ENCODE measurements around the gene ABCB10.
"Not testable (repeated sequence)": the region's sequence is repeated elsewhere in the genome, so short reads cannot be mapped to it uniquely, and the experiment has no call there.

Gene ABCB10

DNA sequence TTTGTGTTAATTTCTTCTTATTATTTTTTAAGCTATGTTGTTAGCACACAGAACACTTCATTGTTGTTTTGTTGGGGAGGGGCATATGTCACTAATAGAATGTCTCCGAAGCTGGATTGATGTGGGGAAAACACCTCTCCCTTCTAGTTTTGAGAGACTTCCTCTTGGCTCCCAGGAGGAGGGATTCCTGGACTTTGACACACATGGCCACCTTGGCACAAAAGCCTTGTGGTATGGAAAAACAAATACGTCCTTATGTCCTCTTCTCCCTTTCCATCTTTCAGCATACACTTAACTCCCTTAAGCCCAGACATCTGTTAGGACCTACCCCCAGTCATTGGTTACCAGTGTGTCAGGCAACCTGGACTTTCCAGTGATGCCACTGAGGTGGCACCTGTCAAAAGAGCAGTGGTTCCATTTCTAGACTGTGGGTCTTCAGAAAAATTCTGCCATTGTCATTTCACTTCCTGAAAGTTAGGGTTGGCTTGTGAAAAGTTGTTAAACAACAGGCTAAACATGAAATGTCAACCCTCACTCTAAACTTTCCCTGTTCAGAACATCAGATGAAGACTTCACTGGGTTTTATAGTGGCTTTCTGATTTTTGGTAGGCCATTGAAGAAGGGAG, 12.5 kb upstream of the ABCB10 start:
- no peak for DNase-seq

DNA sequence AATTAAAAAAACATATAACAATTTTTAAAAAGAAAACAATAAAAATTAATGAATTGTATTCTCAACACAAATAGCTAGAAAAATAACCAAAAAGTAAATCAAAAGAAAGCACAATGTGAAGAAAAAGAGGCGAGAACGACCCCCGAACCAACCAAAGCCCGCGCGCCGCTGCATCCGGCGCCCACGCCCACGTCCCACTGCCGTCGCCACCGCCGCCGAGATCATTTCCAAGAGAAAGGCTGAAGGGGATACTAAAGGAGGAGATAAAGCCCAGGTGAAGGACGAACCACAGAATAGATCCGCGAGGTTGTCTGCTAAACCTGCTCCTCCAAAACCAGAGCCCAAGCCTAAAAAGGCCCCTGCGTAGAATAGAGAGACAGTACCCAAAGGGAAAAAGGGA, 11.8 kb upstream of the ABCB10 start:
- DNase-seq, result no peak

DNA sequence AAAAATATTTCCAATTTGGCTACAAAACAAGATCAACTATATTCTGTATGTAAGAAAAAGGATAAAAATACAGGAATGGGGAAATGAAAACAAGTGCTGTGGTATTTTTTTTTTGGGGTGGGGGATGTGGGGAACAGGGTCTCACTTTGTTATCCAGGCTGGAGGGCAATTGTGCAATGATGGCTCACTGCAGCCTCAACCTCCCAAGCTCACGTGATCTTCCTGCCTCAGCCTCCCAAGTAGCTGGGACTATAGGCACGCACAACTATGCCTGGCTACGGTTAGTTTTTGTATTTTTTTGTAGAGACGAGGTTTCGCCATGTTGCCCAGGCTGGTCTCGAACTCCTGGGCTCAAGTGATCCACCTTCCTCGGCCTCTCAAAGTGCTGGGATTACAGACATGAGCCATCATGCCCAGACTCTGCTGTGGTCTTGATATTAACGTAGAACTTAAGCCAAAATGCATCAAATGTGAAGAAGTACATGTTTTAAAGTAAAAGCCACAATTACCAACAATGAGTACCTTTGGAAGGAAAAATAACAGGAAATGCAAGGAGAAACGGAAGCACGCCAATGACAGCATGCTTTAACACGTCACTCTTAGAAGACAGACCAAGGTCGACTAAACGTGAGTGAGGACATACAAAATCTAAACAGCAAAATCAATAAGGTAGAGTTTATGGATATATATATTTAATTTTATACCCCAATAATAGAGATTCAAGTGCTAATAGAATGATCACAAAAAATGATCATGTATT, 8.8 kb upstream of the ABCB10 start:
- no peak for DNase-seq

GRCh38 chr1:229563701-229564100, 5.2 kb upstream of the ABCB10 start:
- DNase-seq, result no peak

DNA sequence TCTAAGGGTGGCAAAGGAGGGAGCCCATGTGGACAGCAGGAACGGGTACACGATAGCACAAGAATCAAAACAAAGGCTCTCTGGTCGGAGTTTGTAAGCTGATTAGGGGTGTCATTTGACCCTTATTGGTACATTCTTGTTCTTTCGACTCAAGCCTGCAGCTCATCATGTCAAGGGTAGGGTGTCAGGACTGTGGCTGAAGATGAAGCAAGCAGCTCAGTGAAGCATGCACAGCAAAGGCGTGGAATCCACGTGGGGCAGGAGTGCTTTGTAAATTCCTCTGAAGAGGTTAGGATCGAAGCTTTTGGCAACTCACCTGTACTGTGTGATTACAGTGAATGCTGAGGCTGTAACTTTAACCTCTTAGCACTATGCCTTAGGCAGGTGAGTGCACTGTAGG, 4.7 kb upstream of the ABCB10 start:
- no peak for DNase-seq

GRCh38 chr1:229562686-229563085, 4.2 kb upstream of the ABCB10 start:
- no peak for DNase-seq

GRCh38 chr1:229561141-229561540, 2.6 kb upstream of the ABCB10 start:
- DNase-seq, result no peak

GRCh38 chr1:229560124-229560523, 1.6 kb upstream of the ABCB10 start:
- not testable (repeated sequence) for DNase-seq

DNA sequence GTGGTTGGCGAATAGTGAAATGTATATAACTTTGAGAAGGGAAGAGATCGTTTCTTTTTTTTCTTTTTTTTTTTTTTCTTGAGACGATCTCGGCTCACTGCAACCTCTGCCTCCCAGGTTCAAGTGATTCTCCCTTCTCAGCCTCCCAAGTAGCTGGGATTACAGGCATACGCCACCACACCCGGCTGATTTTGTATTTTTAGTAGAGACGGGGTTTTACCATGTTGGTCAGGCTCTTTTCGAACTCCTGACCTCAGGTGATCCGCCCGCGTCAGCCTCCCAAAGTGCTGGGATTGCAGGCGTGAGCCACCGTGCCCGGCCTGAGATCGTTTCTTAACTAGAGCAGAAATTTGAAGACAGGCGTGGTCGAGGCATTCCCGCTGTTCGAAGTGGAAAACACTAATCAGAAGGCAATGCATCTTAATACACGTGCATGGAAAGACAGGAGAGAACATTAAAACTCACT, 862 bp upstream of the ABCB10 start:
- not testable (repeated sequence) for DNase-seq

DNA sequence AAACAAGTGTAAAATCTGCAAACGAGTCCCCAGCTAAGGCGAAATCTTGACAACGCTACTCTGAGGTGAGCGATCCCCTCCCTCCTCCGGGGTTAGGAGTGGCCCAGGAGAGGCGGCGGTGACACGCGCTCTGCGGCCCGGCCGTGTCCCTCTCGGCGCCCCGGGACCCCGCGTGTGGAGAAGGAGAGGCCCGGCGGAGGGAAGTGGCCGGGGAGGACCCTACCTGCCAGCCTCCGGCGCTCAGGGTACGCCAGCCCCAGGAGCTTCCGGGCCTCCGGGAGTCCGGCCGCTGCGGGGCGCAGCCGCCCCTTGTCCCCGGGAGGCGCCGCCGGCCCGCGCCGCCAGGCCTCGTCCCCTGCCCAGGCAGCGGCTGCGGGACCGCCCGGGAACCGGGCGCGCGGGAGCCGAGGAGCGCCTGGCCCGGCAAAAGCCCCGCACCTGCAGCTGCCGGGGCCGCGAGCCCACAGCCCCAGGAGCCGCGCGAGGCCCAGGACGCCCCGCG, 543 bp downstream of the ABCB10 start:
- peak; percentile 29 for DNase-seq

DNA sequence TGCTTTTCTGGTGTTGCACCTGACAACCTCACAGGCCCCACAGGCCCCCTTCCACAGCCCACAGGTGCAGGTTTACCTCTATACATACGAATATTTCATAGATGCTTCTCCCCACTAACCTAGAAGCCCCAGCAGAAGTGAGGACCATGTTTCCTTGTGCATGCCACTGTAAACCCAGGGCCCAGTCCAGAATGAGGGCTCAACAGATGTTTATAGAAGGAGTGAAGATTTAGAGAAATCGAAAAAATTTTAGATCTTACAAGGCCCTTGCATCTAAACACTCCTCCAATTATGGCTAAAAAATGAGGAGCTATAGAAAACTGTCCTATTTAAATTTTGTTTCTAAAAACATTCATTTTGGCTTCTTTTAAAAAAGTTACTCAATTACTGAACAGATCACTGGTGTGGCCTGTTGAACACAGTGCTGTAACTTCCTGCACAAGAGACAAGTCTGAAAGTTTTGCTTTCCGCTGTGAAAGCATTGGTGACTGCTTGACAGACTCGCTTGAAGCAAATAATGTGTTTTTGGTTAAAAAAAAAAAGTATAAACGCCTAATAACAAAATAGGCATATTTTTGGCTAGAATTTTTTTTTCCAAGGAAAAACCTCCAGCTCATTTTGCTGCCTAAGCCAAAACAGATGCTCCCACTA, 1.2 kb downstream of the ABCB10 start:
- DNase-seq, result peak; percentile 31

- DNase-seq, result no peak
Observed at GRCh38 chr1:229554886-229555621, 3.5 kb downstream of the ABCB10 start.

DNA sequence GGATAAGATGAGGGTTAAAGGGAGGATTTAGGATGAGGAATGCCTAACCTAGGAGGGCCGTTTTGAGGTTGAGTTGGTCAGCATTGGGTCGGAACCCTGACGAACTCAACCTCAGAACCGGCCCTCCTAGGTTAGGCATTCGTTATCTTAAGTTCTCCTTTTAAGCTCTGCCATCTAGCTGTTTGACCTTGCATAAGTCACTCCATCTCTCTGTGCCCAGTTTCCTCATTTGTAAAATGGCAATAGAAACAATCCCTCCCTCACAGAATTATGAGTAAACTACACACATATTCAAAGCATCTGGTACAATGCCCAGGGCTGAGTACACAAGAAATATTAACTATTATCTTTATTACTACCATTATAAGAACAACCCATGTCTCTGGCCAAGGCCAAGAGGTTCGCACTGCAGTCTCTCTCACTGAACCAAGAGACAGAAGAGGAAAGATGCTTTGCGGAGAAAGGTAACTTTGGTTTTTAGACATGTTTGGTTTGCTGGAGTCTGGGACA, 4.8 kb downstream of the ABCB10 start:
- no peak for DNase-seq

DNA sequence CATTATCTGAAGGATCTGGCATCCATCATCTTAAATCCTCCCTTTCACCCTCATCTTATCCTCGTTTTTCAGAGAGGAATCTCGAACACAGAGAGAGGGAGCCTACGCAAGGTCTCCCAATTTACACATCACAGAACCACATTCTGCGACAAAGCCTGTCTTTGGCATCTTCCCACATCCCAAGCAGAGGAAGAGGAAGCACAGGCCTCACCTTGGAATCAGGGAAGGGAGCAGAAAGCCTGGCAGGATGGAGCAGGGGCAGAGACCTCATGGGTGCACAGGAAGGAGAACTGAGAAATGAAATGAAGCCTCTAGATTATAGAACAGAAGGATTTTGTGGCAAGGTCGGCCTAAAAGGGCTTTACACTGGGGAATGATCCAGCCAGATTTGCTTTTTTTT, 5.8 kb downstream of the ABCB10 start:
- no peak for DNase-seq

GRCh38 chr1:229550812-229551567, 7.5 kb downstream of the ABCB10 start:
- no peak for DNase-seq

- DNase-seq, result no peak
Observed at GRCh38 chr1:229547542-229547941, 11.0 kb downstream of the ABCB10 start.

DNA sequence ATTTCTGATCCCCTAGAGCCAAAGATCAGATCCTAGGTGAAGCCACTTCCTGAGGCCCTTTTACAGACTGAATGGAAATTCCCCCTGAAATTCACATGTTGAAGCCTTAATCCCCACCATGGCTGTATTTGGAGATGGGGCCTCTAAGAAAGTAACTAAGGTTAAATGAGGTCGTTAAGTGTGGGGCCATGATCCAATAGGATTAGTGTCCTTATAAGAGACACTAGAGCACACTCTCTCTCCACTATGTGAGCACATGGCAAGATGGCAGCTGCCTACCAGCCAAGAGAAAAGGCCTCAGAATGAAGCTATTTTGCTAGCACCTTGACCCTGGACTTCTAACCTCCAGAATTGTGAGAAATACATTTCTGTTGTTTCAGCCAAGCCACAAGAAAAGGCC, 13.9 kb downstream of the ABCB10 start:
- no peak for DNase-seq

DNA sequence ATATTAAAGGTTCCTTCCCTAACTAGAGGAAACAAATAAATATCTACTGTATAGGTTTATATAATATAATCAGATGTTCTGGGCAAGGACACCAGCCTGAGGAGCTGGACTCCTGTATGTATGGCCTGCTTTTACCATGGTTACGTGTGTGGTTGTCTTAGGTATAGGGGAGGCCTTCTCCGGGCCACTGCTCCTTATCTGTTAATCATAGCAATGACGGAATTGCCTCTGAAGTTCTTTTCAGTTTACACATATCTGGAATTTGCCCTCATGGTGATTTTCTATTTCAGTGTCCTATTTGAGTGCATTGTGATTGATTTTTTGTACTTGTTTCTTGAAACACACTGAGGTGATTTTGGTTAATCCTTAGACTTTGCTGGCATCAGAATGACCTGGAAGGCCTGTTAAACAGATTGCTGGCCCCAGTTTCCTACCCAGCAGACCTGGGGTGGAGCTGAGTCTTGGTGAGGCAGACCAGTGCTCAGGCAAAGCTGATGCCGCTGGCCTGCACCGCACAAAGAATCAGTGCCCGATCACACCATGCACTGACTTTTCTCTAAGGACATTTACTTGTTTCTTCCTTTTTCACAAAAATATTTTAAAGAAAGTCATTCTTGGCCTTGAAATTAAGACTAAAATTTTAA, 18.5 kb downstream of the ABCB10 start:
- no peak for DNase-seq

DNA sequence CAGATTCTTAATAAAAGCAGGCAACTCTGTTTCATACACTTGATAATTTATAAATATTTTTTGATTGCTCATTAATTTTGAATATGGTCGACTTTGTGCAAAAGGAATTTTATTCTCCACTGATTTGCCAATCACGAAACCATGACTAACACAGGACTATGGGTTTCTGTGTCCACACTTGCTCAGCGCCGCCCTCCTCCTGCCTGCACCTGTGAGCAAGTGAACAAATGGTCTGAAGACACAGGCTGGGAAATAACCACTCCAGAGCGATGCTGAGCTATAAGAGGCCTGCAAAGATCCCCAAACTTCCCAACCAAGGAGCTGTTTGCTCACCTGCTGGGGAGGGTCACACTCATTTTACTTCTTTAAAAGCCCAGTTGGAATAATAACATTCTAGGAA, 19.6 kb downstream of the ABCB10 start:
- DNase-seq, result no peak

DNA sequence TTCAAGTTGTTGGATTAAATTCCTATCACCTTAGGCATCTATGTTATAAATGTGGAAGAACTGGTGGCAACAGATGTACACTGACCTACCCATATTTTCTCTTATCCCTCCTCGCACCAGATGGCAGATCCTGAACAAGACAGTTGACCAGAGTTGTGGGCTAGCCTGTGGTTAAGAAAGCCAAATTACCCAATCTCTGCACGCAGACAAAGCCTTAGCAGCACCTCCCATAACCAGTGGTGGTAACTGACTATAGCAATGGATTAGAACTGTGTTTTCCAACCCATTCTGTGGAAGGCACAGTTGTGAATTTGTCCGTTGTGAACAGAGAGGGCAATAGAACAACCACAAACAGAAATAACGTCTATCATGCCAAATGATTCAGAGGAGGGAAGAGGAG, 20.6 kb downstream of the ABCB10 start:
- no peak for DNase-seq

DNA sequence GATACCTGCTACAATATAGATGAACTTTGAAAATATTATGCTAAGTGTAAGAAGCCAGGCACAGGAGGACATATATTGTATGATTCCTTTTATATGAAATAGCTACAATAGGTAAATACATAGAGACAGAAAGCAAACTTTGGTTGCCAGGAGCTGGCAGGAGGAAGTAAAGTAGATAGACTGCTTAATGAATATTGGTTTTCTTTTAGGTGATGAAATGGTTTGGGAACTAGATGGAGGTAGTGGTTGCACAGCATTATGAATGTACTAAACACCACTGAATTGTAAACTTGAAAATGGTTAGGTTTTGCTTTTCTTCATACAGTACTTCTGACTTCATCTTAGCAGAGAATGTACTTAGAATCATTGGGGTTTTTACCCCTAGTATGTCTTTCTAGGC, 21.5 kb downstream of the ABCB10 start:
- DNase-seq, result no peak

DNA sequence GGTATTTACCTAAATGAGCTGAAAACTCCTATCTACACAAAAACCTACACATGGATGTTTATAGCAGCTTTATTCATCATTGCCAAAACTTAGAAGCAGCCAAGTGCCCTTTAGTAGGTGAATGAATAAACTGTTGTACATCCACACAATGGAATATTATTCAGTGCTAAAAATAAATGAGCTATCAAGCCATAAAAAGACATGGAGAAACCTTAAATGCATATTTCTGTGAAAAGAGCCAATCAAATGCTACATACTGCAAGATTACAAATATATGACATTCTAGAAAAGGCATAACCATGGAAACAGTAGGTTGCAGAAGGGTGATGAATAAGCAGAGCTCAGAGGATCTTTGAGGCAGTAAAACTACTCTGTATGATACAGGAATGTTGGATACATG, 23.3 kb downstream of the ABCB10 start:
- DNase-seq, result no peak

Measured in CD4-positive, alpha-beta T cell treated with Interleukin-17A for 1 hour (primary cell).